WI38 (cell line): ENCODE data around the gene PCDHA9.
"Not testable (repeated sequence)": the region's sequence is repeated elsewhere in the genome, so short reads cannot be mapped to it uniquely, and the experiment has no call there.

Experiments
- H3K4me3 ChIP-seq: 2 replicates; pipeline ENCODE4 v1.5.1; 2011; ENCODE audit warnings: low read depth, mild to moderate bottlenecking, control low read depth, low read length
- TF ChIP-seq, protein P1 (sequence below): IDR thresholded peaks from 2 replicates; pipeline ENCODE4 v1.5.1; 2012; ENCODE audit warnings: low read depth, mild to moderate bottlenecking, control low read depth, low read length

The PCDHA9 gene

DNA sequence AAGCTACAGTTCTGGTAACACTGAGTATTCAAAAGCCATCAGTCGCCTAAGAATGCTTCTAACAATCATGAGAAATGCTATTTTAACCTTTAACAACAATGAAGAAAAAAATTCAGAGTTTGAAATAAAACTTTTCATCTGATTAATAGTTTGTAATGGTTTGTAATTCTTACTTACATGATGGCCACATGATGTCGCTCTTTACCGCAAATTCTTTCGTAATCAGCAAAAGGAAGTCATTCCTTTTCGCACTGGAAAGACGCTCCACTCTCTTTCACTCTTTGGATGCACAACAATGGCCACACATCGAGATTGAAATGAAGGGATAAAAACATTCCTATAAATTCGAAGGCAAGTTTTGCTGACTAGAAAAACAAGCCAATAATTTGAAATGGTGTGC is 14.2 kb upstream of the PCDHA9 start, which contains the start of gene PCDHA7:
TSS of gene PCDHA7 (plus strand) at position 277 of the 400 bp plus-strand sequence. CDS start at position 392, 115 bp downstream.
- no peak within 1 kb of the TSS for H3K4me3 ChIP-seq
- TF ChIP-seq, protein P1, sequence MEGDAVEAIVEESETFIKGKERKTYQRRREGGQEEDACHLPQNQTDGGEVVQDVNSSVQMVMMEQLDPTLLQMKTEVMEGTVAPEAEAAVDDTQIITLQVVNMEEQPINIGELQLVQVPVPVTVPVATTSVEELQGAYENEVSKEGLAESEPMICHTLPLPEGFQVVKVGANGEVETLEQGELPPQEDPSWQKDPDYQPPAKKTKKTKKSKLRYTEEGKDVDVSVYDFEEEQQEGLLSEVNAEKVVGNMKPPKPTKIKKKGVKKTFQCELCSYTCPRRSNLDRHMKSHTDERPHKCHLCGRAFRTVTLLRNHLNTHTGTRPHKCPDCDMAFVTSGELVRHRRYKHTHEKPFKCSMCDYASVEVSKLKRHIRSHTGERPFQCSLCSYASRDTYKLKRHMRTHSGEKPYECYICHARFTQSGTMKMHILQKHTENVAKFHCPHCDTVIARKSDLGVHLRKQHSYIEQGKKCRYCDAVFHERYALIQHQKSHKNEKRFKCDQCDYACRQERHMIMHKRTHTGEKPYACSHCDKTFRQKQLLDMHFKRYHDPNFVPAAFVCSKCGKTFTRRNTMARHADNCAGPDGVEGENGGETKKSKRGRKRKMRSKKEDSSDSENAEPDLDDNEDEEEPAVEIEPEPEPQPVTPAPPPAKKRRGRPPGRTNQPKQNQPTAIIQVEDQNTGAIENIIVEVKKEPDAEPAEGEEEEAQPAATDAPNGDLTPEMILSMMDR: no peak

DNA sequence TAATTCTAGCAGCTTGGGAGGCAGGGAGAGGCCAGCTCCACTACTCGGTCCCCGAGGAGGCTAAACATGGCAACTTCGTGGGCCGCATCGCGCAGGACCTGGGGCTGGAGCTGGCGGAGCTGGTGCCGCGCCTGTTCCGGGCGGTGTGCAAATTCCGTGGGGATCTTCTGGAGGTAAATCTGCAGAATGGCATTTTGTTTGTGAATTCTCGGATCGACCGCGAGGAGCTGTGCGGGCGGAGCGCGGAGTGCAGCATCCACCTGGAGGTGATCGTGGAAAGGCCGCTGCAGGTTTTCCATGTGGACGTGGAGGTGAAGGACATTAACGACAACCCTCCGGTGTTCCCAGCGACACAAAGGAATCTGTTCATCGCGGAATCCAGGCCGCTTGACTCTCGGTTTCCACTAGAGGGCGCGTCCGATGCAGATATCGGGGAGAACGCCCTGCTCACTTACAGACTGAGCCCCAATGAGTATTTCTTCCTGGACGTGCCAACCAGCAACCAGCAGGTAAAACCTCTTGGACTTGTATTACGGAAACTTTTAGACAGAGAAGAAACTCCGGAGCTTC is 13.7 kb upstream of the PCDHA9 start:
- not testable (repeated sequence) for H3K4me3 ChIP-seq

DNA sequence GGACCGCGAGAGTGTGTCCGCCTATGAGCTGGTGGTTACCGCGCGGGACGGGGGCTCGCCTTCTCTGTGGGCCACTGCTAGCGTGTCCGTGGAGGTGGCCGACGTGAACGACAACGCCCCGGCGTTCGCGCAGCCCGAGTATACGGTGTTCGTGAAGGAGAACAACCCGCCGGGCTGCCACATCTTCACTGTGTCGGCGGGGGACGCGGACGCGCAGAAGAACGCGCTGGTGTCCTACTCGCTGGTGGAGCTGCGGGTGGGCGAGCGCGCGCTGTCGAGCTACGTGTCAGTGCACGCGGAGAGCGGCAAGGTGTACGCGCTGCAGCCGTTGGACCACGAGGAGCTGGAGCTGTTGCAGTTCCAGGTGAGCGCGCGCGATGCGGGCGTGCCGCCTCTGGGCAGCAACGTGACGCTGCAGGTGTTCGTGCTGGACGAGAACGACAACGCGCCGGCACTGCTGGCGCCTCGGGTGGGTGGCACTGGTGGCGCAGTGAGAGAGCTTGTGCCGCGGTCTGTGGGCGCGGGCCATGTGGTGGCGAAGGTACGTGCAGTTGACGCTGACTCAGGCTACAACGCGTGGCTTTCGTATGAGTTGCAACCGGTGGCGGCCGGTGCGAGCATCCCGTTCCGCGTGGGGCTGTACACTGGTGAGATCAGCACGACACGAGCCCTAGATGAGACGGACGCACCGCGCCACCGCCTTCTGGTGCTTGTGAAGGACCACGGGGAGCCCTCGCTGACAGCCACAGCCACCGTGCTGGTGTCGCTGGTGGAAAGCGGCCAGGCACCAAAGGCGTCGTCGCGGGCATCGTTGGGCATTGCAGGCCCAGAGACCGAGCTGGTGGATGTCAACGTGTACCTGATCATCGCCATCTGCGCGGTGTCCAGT is 12.3 kb upstream of the PCDHA9 start:
- TF ChIP-seq, protein P1: no peak
- no peak overlapping the region for H3K4me3 ChIP-seq

DNA sequence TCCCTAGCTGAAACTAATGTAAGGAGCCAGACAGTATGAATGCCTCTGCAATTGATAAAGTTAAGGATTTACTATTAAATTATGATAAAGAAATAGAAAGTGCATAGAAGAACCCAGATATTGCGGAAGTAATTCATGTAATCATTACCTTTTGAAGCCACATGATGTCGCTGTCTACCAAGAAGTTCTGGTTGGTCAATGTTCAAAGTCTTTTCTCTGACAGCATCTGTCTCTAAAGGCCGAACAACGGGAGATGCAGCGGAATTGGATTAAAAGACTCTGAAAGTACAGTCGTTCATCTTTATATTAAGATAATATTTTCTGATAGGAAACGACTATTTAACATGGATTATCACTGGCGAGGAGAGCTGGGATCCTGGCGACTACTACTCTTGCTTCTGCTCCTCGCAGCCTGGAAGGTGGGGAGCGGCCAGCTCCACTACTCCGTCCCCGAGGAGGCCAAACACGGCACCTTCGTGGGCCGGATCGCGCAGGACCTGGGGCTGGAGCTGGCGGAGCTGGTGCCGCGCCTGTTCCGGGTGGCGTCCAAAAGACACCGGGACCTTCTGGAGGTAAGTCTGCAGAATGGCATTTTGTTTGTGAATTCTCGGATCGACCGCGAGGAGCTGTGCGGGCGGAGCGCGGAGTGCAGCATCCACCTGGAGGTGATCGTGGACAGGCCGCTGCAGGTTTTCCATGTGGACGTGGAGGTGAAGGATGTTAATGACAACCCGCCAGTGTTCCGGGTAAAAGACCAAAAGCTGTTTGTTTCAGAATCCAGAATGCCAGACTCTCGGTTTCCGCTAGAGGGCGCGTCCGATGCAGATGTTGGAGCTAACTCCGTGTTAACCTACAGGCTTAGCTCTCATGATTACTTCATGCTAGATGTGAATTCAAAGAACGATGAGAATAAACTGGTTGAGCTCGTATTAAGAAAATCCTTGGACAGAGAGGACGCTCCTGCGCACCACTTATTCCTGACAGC is 6.9 kb upstream of the PCDHA9 start, which contains the start of gene PCDHA8:
TSS of gene PCDHA8 (plus strand) at position 210 of the 985 bp plus-strand sequence. CDS start at position 345, 135 bp downstream.
- no peak within 1 kb of the TSS for H3K4me3 ChIP-seq
- TF ChIP-seq, protein P1: peak; percentile 21; the same call in 1 of the 2 replicates

DNA sequence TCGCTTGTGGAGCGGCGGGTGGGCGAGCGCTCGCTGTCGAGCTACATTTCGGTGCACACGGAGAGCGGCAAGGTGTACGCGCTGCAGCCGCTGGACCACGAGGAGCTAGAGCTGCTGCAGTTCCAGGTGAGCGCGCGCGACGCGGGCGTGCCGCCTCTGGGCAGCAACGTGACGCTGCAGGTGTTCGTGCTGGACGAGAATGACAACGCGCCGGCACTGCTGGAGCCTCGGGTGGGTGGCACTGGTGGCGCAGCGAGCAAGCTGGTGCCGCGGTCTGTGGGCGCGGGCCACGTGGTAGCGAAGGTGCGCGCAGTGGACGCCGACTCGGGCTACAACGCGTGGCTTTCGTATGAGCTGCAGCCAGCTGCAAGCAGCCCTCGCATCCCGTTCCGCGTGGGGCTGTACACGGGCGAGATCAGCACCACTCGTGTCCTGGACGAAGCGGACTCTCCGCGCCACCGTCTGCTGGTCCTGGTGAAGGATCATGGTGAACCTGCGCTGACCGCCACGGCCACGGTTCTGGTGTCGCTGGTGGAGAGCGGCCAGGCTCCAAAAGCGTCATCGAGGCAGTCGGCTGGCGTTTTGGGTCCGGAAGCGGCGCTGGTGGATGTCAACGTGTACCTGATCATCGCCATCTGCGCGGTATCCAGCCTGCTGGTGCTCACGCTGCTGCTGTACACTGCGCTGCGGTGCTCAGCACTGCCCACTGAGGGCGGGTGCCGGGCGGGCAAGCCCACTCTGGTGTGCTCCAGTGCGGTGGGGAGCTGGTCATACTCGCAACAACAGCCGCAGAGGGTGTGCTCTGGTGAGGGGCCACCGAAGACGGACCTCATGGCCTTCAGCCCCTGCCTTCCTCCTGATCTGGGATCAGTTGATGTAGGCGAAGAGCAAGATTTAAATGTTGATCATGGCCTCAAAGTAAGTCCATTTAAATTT is 5.1 kb upstream of the PCDHA9 start:
- TF ChIP-seq, protein P1: no peak
- no peak overlapping the region for H3K4me3 ChIP-seq

DNA sequence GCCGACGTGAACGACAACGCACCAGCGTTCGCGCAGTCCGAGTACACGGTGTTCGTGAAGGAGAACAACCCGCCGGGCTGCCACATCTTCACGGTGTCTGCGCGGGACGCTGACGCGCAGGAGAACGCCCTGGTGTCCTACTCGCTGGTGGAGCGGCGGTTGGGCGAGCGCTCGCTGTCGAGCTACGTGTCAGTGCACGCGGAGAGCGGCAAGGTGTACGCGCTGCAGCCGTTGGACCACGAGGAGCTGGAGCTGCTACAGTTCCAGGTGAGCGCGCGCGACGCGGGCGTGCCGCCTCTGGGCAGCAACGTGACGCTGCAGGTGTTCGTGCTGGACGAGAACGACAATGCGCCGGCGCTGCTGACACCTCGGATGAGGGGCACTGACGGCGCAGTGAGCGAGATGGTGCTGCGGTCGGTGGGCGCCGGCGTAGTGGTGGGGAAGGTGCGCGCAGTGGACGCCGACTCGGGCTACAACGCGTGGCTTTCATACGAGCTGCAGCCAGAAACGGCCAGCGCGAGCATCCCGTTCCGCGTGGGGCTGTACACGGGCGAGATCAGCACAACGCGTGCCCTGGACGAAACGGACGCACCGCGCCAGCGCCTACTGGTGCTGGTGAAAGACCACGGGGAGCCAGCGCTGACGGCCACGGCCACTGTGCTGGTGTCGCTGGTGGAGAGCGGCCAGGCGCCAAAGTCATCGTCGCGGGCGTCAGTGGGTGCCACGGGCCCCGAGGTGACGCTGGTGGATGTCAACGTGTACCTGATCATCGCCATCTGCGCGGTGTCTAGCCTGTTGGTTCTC is 1.9 kb downstream of the PCDHA9 start:
- H3K4me3 ChIP-seq: not testable (repeated sequence)
